ENCODE measurements around the gene SYT3. TPM values are rescaled to one million over a fixed set of nuclear protein-coding genes. Genes with fewer than 3 reads are reported as not detected.
"Not testable (repeated sequence)": the region's sequence is repeated elsewhere in the genome, so short reads cannot be mapped to it uniquely, and the experiment has no call there.

Gene SYT3
- total RNA-seq, 4 donors from 2014 or later = 0.09 TPM; not detected in 3

GRCh38 chr19:50626011-50626410 is 13.7 kb downstream of the SYT3 start:
- in situ Hi-C loops (cut with MboI; ENCODE audit: low sequenced_read_pairs in 4 of 4) (loop anchor here in 1 of 4 donors (25.0 kb wide), 1 partner anchor 539 kb away; no protein-coding TSS in a partner anchor), intact Hi-C loops (cut with DNase I; ENCODE audit: low total_unique reads) (no loop called here)
- no peak overlapping the region for H3K4me3 ChIP-seq
- no peak overlapping the region for H3K27ac ChIP-seq
- H3K9me3 ChIP-seq = no peaks in the 10 kb centered on the region
- TF ChIP-seq CTCF (IDR thresholded peaks at IDR 0.05 in 4 of 5, conservative IDR thresholded peaks at IDR 0.05 in 1 of 5) (no peak), POLR2A (IDR thresholded peaks at IDR 0.05) (no peak)
- no peaks in the 10 kb centered on the region for H3K27me3 ChIP-seq
- DNase-seq (no peak), ATAC-seq (no peak)
- no peaks in the 10 kb centered on the region for H3K36me3 ChIP-seq
- H3K4me1 ChIP-seq = no peaks in the 10 kb centered on the region

- Histone ChIP-seq H3K36me3 (no peaks in the 10 kb centered on the region), H3K27ac (no peak overlapping the region), H3K27me3 (no peaks in the 10 kb centered on the region), H3K4me1 (no peaks in the 10 kb centered on the region), H3K9me3 (no peaks in the 10 kb centered on the region), H3K4me3 (no peak overlapping the region)
- DNase-seq = no peak
- no peak for TF ChIP-seq POLR2A (IDR thresholded peaks at IDR 0.05)
- no peak for TF ChIP-seq CTCF (IDR thresholded peaks at IDR 0.05 in 4 of 5, conservative IDR thresholded peaks at IDR 0.05 in 1 of 5)
- intact Hi-C loops (cut with DNase I; ENCODE audit: low total_unique reads) = no loop called here
- in situ Hi-C loops (cut with MboI; ENCODE audit: low sequenced_read_pairs in 4 of 4) = loop anchor here in 1 of 4 donors (25.0 kb wide), 1 partner anchor 538 kb away; no protein-coding TSS in a partner anchor
- no peak for ATAC-seq
These were observed 14.6 kb downstream of the SYT3 start for GRCh38 chr19:50624949-50625600.

GRCh38 chr19:50620394-50620906 is 19.2 kb downstream of the SYT3 start:
- H3K36me3 ChIP-seq; H3K4me3 ChIP-seq; H3K27ac ChIP-seq; H3K9me3 ChIP-seq; H3K4me1 ChIP-seq; ATAC-seq; in situ Hi-C loops (cut with MboI; ENCODE audit: low sequenced_read_pairs in 4 of 4); DNase-seq; intact Hi-C loops (cut with DNase I; ENCODE audit: low total_unique reads); H3K27me3 ChIP-seq: not testable (repeated sequence)

GRCh38 chr19:50619184-50619583 is 20.5 kb downstream of the SYT3 start:
- ATAC-seq; H3K27ac ChIP-seq; H3K27me3 ChIP-seq; H3K9me3 ChIP-seq; DNase-seq; intact Hi-C loops (cut with DNase I; ENCODE audit: low total_unique reads); H3K4me3 ChIP-seq; H3K36me3 ChIP-seq; H3K4me1 ChIP-seq; in situ Hi-C loops (cut with MboI; ENCODE audit: low sequenced_read_pairs in 4 of 4): not testable (repeated sequence)

- ATAC-seq; H3K4me1 ChIP-seq; H3K27me3 ChIP-seq; H3K27ac ChIP-seq; DNase-seq; H3K4me3 ChIP-seq; H3K36me3 ChIP-seq; in situ Hi-C loops (cut with MboI; ENCODE audit: low sequenced_read_pairs in 4 of 4); intact Hi-C loops (cut with DNase I; ENCODE audit: low total_unique reads); H3K9me3 ChIP-seq: not testable (repeated sequence)
These were observed 21.3 kb downstream of the SYT3 start for GRCh38 chr19:50618379-50618778.

- H3K9me3 ChIP-seq; H3K27me3 ChIP-seq; DNase-seq; H3K36me3 ChIP-seq; intact Hi-C loops (cut with DNase I; ENCODE audit: low total_unique reads); H3K4me3 ChIP-seq; ATAC-seq; H3K27ac ChIP-seq; H3K4me1 ChIP-seq; in situ Hi-C loops (cut with MboI; ENCODE audit: low sequenced_read_pairs in 4 of 4): not testable (repeated sequence)
These were observed 26.9 kb downstream of the SYT3 start for GRCh38 chr19:50612504-50613404.

All from gastrocnemius medialis (tissue), 4 donors.